Breast epithelium (tissue), 4 donors: ENCODE results near the gene CS. TPM values are rescaled to one million over a fixed set of nuclear protein-coding genes. Genes with fewer than 3 reads are reported as not detected.

Experiments used
- DNase-seq, 2 donors: peaks; one replicate each; pipeline ENCODE4 v3.0.0-alpha.2; 2019; ENCODE audit warnings: low spot score in 2 of 2
- H3K27ac ChIP-seq, 2 donors: fragments of 200-600 bp; sonication (generic) in 1 of 2; one replicate each; pipeline ENCODE4 v1.5.1; 2016 to 2019; ENCODE audit warnings: mild to moderate bottlenecking in 1 of 2
- H3K27me3 ChIP-seq, 2 donors: fragments of 200-600 bp; sonication (generic) in 1 of 2; one replicate each; pipeline versions ENCODE4 v1.5.1 to v1.6.0; 2017 to 2019; ENCODE audit warnings: control low read depth in 1 of 2, mild to moderate bottlenecking in 1 of 2
- H3K36me3 ChIP-seq: fragments of 200-600 bp; one replicate; pipeline ENCODE4 v1.5.1; 2019
- H3K4me1 ChIP-seq, 2 donors: fragments of 200-600 bp; sonication (generic); one replicate each; pipeline ENCODE4 v1.5.1; 2016 to 2019; ENCODE audit warnings: control low read depth in 1 of 2
- H3K4me3 ChIP-seq, 3 donors: fragments of 200-600 bp; sonication (generic); 1 replicate in 2 of 3; 2 replicates in 1 of 3; pipeline ENCODE4 v1.5.1; 2016 to 2019; ENCODE audit warnings: mild to moderate bottlenecking in 3 of 3, moderate library complexity in 2 of 3
- H3K9me3 ChIP-seq, 2 donors: fragments of 200-600 bp; sonication (generic) in 1 of 2; one replicate each; pipeline ENCODE4 v1.5.1; 2016 to 2019; ENCODE audit warnings: control low read depth in 1 of 2
- POLR2A ChIP-seq: fragments of 450-650 bp; IDR thresholded peaks from one replicate; pipeline ENCODE4 v1.6.1; 2016; ENCODE audit warnings: antibody characterized with exemption, mild to moderate bottlenecking, moderate library complexity
- POLR2AphosphoS5 ChIP-seq, 3 donors: sonication (generic); formaldehyde crosslinking; IDR thresholded peaks; one replicate each; pipeline ENCODE4 v1.6.1; 2017; ENCODE audit warnings: antibody characterized with exemption in 3 of 3
- intact Hi-C: fragments of 100-400 bp; cut with DNase I; formaldehyde crosslinking; loops from one replicate; pipeline ENCODE4 v1.15.1; 2023; ENCODE audit warnings: low total_unique reads
- total RNA-seq, 3 donors: library from RNA; depleted of rRNA; stranded (reverse); fragments of >200 nt; gene quantifications; one replicate each; pipeline ENCODE4 v1.1.0, GENCODE V29; 2016
- TF ChIP-seq, protein P1 (sequence below), 3 donors: fragments of 450-650 bp; IDR thresholded peaks; one replicate each; pipeline ENCODE4 v1.5.1; 2016 to 2017; ENCODE audit warnings: antibody characterized with exemption in 3 of 3, mild to moderate bottlenecking in 3 of 3, moderate library complexity in 3 of 3

CS gene
- total RNA-seq, 3 donors from 2014 or later = 79.2 to 132 (median 103) TPM

DNA sequence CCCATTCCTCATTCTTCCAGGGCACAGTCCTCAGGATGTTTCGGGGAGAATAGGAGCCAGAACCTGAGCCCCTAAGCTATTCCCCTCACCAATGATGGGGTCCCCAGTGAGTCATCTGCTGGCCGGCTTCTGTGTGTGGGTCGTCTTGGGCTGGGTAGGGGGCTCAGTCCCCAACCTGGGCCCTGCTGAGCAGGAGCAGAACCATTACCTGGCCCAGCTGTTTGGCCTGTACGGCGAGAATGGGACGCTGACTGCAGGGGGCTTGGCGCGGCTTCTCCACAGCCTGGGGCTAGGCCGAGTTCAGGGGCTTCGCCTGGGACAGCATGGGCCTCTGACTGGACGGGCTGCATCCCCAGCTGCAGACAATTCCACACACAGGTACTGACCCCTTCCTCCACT is 68.9 kb downstream of the CS start:
- intact Hi-C loops = no loop called here
- no peak overlapping the region for H3K4me3 ChIP-seq
- no peaks in the 10 kb centered on the region for H3K4me1 ChIP-seq
- H3K9me3 ChIP-seq = no peaks in the 10 kb centered on the region
- H3K27me3 ChIP-seq = no peaks in the 10 kb centered on the region
- H3K27ac ChIP-seq = no peak overlapping the region
- H3K36me3 ChIP-seq = no peaks in the 10 kb centered on the region
- DNase-seq = no peak
- TF ChIP-seq, protein P1, sequence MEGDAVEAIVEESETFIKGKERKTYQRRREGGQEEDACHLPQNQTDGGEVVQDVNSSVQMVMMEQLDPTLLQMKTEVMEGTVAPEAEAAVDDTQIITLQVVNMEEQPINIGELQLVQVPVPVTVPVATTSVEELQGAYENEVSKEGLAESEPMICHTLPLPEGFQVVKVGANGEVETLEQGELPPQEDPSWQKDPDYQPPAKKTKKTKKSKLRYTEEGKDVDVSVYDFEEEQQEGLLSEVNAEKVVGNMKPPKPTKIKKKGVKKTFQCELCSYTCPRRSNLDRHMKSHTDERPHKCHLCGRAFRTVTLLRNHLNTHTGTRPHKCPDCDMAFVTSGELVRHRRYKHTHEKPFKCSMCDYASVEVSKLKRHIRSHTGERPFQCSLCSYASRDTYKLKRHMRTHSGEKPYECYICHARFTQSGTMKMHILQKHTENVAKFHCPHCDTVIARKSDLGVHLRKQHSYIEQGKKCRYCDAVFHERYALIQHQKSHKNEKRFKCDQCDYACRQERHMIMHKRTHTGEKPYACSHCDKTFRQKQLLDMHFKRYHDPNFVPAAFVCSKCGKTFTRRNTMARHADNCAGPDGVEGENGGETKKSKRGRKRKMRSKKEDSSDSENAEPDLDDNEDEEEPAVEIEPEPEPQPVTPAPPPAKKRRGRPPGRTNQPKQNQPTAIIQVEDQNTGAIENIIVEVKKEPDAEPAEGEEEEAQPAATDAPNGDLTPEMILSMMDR (IDR thresholded peaks at IDR 0.05) = no peak
- TF ChIP-seq POLR2A = no peak
- no peak for TF ChIP-seq POLR2AphosphoS5 (IDR thresholded peaks at IDR 0.05)

DNA sequence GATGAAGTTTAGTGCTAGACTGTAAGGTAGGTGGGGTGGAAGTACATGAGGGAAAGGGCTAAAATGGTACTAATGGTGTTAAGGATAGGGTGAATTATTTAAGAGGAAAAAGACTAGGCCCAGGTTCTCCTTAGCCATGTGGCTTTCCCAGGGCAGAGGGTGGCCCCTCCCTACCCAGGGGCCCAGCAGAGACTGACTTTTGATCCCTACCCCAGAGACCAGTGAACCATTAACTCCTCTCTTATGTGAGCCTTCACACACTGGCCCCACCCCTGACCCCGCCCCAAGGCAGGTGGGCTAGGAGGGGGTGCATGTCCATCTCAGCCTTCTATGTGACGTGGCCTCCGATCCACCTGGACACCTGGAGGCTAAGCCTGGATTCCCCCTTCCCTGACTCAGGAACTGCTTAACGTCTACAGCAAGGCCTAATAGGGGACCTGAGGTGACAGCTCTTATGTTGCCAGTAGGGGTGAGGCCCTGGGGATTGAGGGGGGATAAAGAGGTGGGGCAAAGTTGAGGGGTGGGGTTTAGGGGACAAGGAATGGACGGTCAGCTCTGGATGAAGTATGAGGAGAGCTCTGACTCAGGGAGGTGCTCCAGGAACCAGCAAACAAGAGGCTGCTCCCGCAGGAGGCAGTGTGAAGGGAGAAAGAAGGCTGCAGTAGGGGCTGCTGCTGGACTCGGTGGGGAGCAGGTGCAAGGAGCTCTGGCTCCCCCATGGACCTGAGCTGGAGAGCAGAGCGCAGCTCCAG is 69.5 kb downstream of the CS start:
- Histone ChIP-seq H3K27ac (no peak overlapping the region), H3K27me3 (no peaks in the 10 kb centered on the region), H3K36me3 (no peaks in the 10 kb centered on the region), H3K4me3 (no peak overlapping the region), H3K9me3 (no peaks in the 10 kb centered on the region), H3K4me1 (no peaks in the 10 kb centered on the region)
- intact Hi-C loops = no loop called here
- TF ChIP-seq POLR2AphosphoS5 (IDR thresholded peaks at IDR 0.05) (no peak), POLR2A (no peak)
- TF ChIP-seq, protein P1 (IDR thresholded peaks at IDR 0.05) = no peak
- DNase-seq = no peak

DNA sequence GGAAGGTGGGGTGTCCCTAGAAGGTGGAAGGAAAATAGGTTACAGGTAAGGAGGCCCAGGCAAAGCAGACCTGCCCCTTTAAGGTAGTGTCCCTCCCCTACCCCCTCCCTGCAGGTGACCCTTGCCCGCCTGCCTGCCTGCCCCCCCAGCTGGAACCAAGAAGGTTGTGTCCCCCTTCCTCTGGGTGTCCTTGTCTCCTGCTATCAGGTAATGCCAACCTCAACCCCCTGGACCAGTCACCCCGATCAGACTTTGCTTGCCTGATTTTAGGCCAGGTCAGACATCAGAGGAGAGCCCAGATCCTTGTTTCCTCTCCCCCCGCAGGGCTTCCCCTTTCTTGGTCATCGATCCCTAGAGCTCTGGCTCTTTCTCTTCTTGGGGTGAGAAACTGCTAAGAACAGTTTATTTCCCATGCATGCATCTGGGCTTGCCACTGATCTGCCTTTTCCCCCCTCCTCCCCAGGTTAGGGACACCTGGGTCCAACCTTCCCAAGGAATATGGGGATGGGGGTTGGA is 70.2 kb downstream of the CS start, which contains the start of gene SLC39A5:
TSS of gene SLC39A5 (plus strand) at position 136 of the 516 bp plus-strand sequence. CDS start 1,224 bp downstream, outside the sequence.
- intact Hi-C loops = no loop called here
- Histone ChIP-seq H3K9me3 (no peaks in the 10 kb centered on the region), H3K4me3 (no peak within 1 kb of the TSS), H3K4me1 (no peaks in the 10 kb centered on the region), H3K27me3 (no peaks in the 10 kb centered on the region), H3K36me3 (no peaks in the 10 kb centered on the region), H3K27ac (no peak within 1 kb of the TSS)
- no peak for DNase-seq
- TF ChIP-seq POLR2AphosphoS5 (IDR thresholded peaks at IDR 0.05) (no peak), POLR2A (no peak)
- TF ChIP-seq, protein P1 (IDR thresholded peaks at IDR 0.05) = no peak

DNA sequence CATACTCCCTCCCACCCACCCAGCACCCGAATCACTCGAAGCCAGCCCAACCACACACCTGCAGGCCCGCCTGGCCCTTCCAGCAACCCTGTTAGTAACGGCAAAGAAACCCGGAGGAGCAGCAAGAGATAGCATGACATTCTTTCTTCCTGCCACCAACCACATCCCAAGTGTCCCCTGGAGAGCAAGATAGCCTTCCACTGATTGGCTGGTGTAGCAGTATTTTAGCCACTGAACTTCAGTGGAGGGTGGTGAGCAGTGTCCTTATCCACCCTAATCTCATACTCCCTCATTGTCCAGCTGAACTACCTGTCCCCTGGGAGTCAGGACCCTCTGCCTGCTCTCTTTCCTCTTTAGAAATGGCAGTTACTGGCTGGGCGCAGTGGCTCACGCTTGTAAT is 71.0 kb downstream of the CS start:
- Histone ChIP-seq H3K27me3 (no peaks in the 10 kb centered on the region), H3K4me1 (no peaks in the 10 kb centered on the region), H3K36me3 (no peaks in the 10 kb centered on the region), H3K9me3 (no peaks in the 10 kb centered on the region), H3K27ac (no peak overlapping the region), H3K4me3 (no peak overlapping the region)
- intact Hi-C loops = no loop called here
- DNase-seq = no peak
- no peak for TF ChIP-seq POLR2AphosphoS5 (IDR thresholded peaks at IDR 0.05)
- TF ChIP-seq POLR2A = no peak
- TF ChIP-seq, protein P1 (IDR thresholded peaks at IDR 0.05) = no peak

DNA sequence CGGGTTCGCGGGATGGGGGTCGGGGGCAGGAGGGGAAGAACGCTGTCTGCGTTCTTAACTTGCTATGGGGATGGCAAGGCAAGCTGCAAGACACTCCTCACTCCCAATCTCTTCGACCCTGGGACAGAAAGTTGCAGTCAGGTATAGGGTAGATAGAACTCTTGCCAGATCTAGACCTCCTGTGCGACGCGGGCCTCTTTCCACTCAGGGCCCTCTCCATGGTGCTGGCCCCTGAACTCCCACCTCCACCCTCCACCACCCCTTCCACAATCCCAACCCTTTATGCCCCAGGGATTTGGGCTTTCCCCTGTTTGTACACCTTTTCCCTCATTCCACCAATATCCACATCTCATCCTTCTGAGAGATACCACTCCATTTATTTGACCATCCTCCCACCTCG is 75.2 kb downstream of the CS start:
- H3K9me3 ChIP-seq = no peaks in the 10 kb centered on the region
- H3K36me3 ChIP-seq = no peaks in the 10 kb centered on the region
- peaks cover 0 to 6% of the 10 kb centered on the region in 2 donors for H3K4me1 ChIP-seq
- TF ChIP-seq POLR2AphosphoS5 (IDR thresholded peaks at IDR 0.05) = no peak
- no peak for TF ChIP-seq POLR2A
- TF ChIP-seq, protein P1 (IDR thresholded peaks at IDR 0.05) = no peak
- DNase-seq = no peak
- H3K27ac ChIP-seq = peak overlapping the region; percentile 92 to 95
- peak overlapping the region; percentile 61 to 81 (median 61) for H3K4me3 ChIP-seq
- H3K27me3 ChIP-seq = no peaks in the 10 kb centered on the region
- intact Hi-C loops = loop anchor here (2.0 kb wide), 1 partner anchor 34 kb away; no protein-coding TSS in a partner anchor
